ENCODE measurements around the gene RANGAP1. TPM values are rescaled to one million over a fixed set of nuclear protein-coding genes. Genes with fewer than 3 reads are reported as not detected.
A peak's percentile ranks its signal among the peaks of the same experiment; 100 is the strongest.

RANGAP1 gene
- total and polyA plus RNA-seq, 7 experiments from 2014 or later, result 22.8 to 122 (median 66.5) TPM

DNA sequence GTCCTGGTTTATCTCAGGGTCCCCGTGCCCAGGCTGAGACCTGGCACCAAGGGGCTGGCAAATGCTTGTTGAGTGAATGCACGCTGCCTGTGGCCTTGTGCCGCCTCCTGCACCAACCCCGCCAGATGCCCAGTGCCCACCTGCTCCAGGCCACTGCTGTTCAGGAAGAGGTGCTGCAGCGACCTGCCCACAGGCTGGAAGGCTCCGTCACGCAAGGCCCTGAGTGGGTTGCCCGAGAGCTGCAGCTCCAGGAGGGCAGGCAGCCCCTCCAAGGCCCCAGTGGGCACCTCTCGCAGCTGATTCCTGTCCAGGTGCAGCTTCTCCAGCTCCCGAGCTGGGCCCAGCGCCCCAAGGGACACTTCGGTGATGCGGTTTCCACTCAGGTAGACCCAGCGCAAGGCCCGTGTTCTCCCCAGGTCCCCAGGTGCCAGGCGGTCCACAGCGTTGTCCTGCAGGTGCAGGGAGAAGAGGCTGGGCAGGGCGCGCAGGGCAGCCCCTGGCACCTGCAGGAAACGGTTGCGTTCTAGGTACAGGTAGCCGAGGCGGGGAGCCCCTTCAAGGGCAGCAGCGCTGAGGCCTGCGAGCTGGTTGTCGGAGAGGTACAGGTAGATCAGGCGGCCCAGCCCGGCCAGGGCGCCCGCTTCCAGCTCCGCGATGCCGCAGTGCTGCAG is 48.8 kb downstream of the RANGAP1 start:
- H3K4me1 Mint-ChIP-seq, result peaks cover 5 to 19% (median 11%) of the 10 kb centered on the region in 7 donors
- peaks cover 0 to 11% of the 10 kb centered on the region in 2 donors for H3K4me1 ChIP-seq (ENCODE audit: control insufficient read depth in 2 of 2, insufficient read depth in 2 of 2, low read length in 2 of 2)
- H3K36me3 Mint-ChIP-seq, result no peaks in the 10 kb centered on the region
- H3K27ac Mint-ChIP-seq, result peak overlapping the region in 5 of 9 donors; percentile 24 to 63 (median 44)
- DNase-seq, result peak in 1 of 9 donors; percentile 10
- CTCF ChIA-PET, result interaction anchor here (0.8 to 2.9 kb wide), 11 partner anchors 11 to 319 kb away, joined by 3 to 59 read pairs (median 4); no protein-coding TSS in a partner anchor
- H3K27ac ChIP-seq (ENCODE audit: low read depth, low read length), result peak overlapping the region; percentile 57
- no peaks in the 10 kb centered on the region for H3K27me3 ChIP-seq (ENCODE audit: control insufficient read depth in 2 of 2, insufficient read depth in 2 of 2, low read length in 2 of 2)
- no peaks in the 10 kb centered on the region for H3K36me3 ChIP-seq (ENCODE audit: control insufficient read depth in 2 of 3, insufficient read depth in 3 of 3, low read length in 3 of 3)
- H3K4me3 Mint-ChIP-seq, result peak overlapping the region; percentile 54 to 78 (median 73)
- H3K4me3 ChIP-seq (ENCODE audit: low read length), result peak overlapping the region; percentile 10
- H3K27me3 Mint-ChIP-seq, result peaks cover 0 to 2% (median 0%) of the 10 kb centered on the region in 5 donors
- no peaks in the 10 kb centered on the region for H3K9me3 ChIP-seq (ENCODE audit: control insufficient read depth in 2 of 3, low read length in 3 of 3)
- no peak for ATAC-seq
- POLR2A ChIA-PET, result interaction anchor here (0.8 to 2.8 kb wide), 13 partner anchors 11 to 382 kb away, joined by 3 to 18 read pairs (median 4); partner anchors contain the start of genes RANGAP1, RBX1, TEF and TOB2
- intact Hi-C loops (cut with micrococcal nuclease), result loop anchor here (1.0 to 5.0 kb wide), 6 partner anchors 32 to 315 kb away; partner anchors contain the start of genes EP300 (in 1 of the 2), L3MBTL2 (in 1 of the 2) and ZC3H7B (in 1 of the 2)
- H3K9me3 Mint-ChIP-seq, result no peaks in the 10 kb centered on the region

DNA sequence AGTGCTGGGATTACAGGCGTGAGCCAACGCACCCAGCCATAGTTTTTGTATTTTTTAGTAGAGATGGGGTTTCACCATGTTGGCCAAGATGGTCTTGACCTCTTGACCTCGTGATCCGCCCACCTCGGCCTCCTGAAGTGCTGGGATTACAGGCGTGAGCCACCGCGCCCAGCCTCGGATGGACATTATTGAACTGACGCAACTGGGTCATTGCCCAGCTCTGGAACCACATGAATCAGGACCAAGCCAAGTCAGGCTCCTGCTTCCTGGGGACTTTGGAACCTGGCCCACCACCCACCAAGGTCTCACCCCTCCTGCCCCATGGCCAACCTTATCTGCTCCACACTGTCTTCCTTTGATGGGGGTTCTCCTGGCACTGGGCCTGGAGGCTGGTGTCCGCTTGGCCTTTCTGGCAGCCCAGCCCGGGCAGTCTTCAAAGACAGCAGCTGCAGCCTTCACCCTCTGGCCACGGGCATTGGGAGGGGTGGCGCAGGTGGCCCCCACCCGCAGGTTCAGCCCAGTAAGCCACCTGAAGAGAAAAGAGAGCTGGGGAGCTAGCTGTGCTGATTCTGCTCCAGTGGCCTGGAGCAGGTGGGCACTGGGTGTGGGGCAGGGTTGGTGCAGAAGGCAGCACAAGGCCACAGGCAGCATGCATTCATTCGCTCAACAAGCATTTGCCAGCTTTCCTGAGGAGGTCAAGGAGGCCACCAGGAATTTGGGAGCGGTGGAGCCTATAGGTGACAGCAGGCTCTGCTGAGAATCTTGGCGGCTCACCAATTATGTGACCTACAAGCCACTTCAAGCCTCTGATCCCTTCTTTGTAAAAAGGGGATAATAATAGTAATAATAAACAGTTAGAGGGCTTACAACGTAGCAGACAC is 50.9 kb downstream of the RANGAP1 start:
- DNase-seq, result no peak
- Mint-ChIP-seq H3K9me3 (no peaks in the 10 kb centered on the region), H3K36me3 (peaks cover 0 to 6% (median 0%) of the 10 kb centered on the region in 5 donors), H3K4me3 (no peak overlapping the region), H3K4me1 (peaks cover 5 to 16% (median 11%) of the 10 kb centered on the region in 7 donors), H3K27me3 (peaks cover 0 to 2% (median 0%) of the 10 kb centered on the region in 5 donors), H3K27ac (no peak overlapping the region)
- Histone ChIP-seq H3K36me3 (ENCODE audit: control insufficient read depth in 2 of 3, insufficient read depth in 3 of 3, low read length in 3 of 3) (peaks cover 0 to 17% (median 0%) of the 10 kb centered on the region in 3 experiments), H3K9me3 (ENCODE audit: control insufficient read depth in 2 of 3, low read length in 3 of 3) (no peaks in the 10 kb centered on the region), H3K4me1 (ENCODE audit: control insufficient read depth in 2 of 2, insufficient read depth in 2 of 2, low read length in 2 of 2) (peaks cover 0 to 11% of the 10 kb centered on the region in 2 donors), H3K4me3 (ENCODE audit: low read length) (no peak overlapping the region), H3K27me3 (ENCODE audit: control insufficient read depth in 2 of 2, insufficient read depth in 2 of 2, low read length in 2 of 2) (no peaks in the 10 kb centered on the region), H3K27ac (ENCODE audit: low read depth, low read length) (no peak overlapping the region)
- ChIA-PET POLR2A (interaction anchor here (0.7 kb wide), 1 partner anchor 12 kb away, joined by 4 read pairs; no protein-coding TSS in a partner anchor), CTCF (no interaction called here)
- ATAC-seq, result no peak
- intact Hi-C loops (cut with micrococcal nuclease), result loop anchor here (5.0 kb wide), 3 partner anchors 38 to 143 kb away; partner anchors contain the start of genes EP300 (in 1 of the 2) and ZC3H7B (in 1 of the 2)

DNA sequence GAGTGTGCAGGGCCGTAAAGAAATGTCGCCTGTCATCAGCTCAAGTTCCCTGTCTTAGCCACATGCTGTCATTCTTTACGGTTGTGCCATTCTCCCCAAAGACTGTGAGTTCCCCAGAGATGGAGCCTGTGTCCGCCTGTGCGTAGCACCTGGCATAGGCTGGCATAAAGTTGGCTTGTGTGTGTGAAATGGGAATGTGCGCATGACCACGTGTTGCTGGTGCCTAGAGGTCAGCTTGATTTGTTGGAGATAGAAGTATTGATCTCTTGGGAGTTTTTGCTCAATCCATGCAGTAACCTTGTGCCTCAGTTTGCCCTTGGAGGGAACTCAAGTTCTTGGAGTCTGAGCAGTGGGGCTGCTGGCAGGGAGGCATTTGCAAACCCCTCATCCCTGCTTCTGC is 54.6 kb downstream of the RANGAP1 start:
- Mint-ChIP-seq H3K9me3 (no peaks in the 10 kb centered on the region), H3K36me3 (peaks cover 2 to 15% (median 4%) of the 10 kb centered on the region in 5 donors), H3K4me1 (peaks cover 0 to 3% (median 0%) of the 10 kb centered on the region in 7 donors), H3K4me3 (no peak overlapping the region), H3K27ac (peak overlapping the region in 2 of 9 donors; percentile 53 to 62), H3K27me3 (no peaks in the 10 kb centered on the region)
- intact Hi-C loops (cut with micrococcal nuclease), result no loop called here
- Histone ChIP-seq H3K4me3 (ENCODE audit: low read length) (no peak overlapping the region), H3K36me3 (ENCODE audit: control insufficient read depth in 2 of 3, insufficient read depth in 3 of 3, low read length in 3 of 3) (peaks cover 0 to 47% (median 3%) of the 10 kb centered on the region in 3 experiments), H3K27me3 (ENCODE audit: control insufficient read depth in 2 of 2, insufficient read depth in 2 of 2, low read length in 2 of 2) (no peaks in the 10 kb centered on the region), H3K4me1 (ENCODE audit: control insufficient read depth in 2 of 2, insufficient read depth in 2 of 2, low read length in 2 of 2) (peaks cover 0 to 1% of the 10 kb centered on the region in 2 donors), H3K27ac (ENCODE audit: low read depth, low read length) (no peak overlapping the region), H3K9me3 (ENCODE audit: control insufficient read depth in 2 of 3, low read length in 3 of 3) (no peaks in the 10 kb centered on the region)
- ATAC-seq (no peak), DNase-seq (no peak)
- POLR2A ChIA-PET, result no interaction called here
- CTCF ChIA-PET, result no interaction called here

DNA sequence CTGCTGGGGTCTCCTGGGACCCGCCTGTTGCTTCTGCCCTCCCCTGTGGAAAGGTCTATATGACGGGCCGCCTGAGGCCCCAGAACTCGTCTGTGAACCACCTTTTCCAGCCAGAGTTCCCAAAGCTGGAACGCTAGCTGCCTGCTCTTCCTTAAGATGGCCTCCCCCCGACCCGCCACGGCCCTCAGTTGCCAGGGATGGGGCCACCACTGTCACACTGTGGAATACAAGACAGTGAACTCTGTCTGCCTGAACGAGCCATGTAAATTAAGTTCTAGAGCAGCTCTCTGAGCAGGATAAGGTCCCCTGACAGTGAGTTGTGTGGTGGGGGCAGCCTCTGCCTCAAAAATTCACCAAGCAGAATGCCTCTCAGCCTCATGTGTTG is 55.6 kb downstream of the RANGAP1 start:
- ChIA-PET CTCF (interaction anchor here (0.7 kb wide), 1 partner anchor 308 kb away, joined by 3 read pairs; no protein-coding TSS in a partner anchor), POLR2A (interaction anchor here (1.2 kb wide), 1 partner anchor 1842 kb away, joined by 3 read pairs; no protein-coding TSS in a partner anchor)
- peaks cover 0 to 57% (median 7%) of the 10 kb centered on the region in 3 experiments for H3K36me3 ChIP-seq (ENCODE audit: control insufficient read depth in 2 of 3, insufficient read depth in 3 of 3, low read length in 3 of 3)
- no peak overlapping the region for H3K27ac ChIP-seq (ENCODE audit: low read depth, low read length)
- ATAC-seq (no peak), DNase-seq (no peak)
- Mint-ChIP-seq H3K9me3 (no peaks in the 10 kb centered on the region), H3K27ac (no peak overlapping the region), H3K27me3 (no peaks in the 10 kb centered on the region), H3K4me1 (peaks cover 0 to 3% (median 0%) of the 10 kb centered on the region in 7 donors), H3K36me3 (peaks cover 2 to 16% (median 4%) of the 10 kb centered on the region in 5 donors), H3K4me3 (no peak overlapping the region)
- H3K27me3 ChIP-seq (ENCODE audit: control insufficient read depth in 2 of 2, insufficient read depth in 2 of 2, low read length in 2 of 2), result no peaks in the 10 kb centered on the region
- H3K4me3 ChIP-seq (ENCODE audit: low read length), result no peak overlapping the region
- intact Hi-C loops (cut with micrococcal nuclease), result no loop called here
- no peaks in the 10 kb centered on the region for H3K4me1 ChIP-seq (ENCODE audit: control insufficient read depth in 2 of 2, insufficient read depth in 2 of 2, low read length in 2 of 2)
- H3K9me3 ChIP-seq (ENCODE audit: control insufficient read depth in 2 of 3, low read length in 3 of 3), result no peaks in the 10 kb centered on the region

DNA sequence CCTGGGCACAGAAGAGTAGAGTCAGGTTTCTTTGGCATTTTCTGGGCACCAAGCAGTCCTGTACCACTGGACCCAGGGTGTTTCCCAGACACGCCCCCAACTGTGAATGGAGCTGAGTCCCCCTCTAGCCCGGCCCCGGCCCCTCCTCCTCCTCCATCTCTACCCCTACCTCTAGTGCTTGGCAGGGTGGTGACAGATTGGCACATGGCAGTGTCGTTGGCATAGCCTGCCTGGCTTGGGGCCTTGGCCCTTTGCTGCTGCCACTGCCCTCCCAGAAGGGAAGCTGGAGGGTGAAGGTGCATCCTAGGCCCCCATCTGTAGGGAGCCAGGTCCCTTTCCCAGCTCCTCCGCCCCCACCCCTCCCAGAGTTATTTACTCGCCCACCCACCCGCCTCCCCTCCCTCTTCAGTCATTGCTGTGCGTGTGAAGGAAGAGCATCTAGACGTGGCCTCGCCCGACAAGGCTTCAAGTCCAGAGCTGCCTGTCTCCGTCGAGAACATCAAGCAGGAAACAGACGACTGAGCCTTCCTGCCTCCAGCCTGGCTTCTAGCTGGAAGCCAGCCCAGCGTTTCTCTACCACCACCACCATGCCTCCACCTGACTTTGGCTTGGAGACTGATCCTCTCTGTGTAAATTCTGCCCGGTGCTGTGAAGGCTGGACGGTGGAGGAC is 56.1 kb downstream of the RANGAP1 start:
- Histone ChIP-seq H3K27ac (ENCODE audit: low read depth, low read length) (no peak overlapping the region), H3K36me3 (ENCODE audit: control insufficient read depth in 2 of 3, insufficient read depth in 3 of 3, low read length in 3 of 3) (peaks cover 0 to 62% (median 12%) of the 10 kb centered on the region in 3 experiments), H3K27me3 (ENCODE audit: control insufficient read depth in 2 of 2, insufficient read depth in 2 of 2, low read length in 2 of 2) (no peaks in the 10 kb centered on the region), H3K4me3 (ENCODE audit: low read length) (no peak overlapping the region), H3K4me1 (ENCODE audit: control insufficient read depth in 2 of 2, insufficient read depth in 2 of 2, low read length in 2 of 2) (no peaks in the 10 kb centered on the region), H3K9me3 (ENCODE audit: control insufficient read depth in 2 of 3, low read length in 3 of 3) (no peaks in the 10 kb centered on the region)
- Mint-ChIP-seq H3K36me3 (peaks cover 2 to 19% (median 4%) of the 10 kb centered on the region in 5 donors), H3K9me3 (no peaks in the 10 kb centered on the region), H3K27ac (peak overlapping the region in 1 of 9 donors; percentile 49), H3K27me3 (no peaks in the 10 kb centered on the region), H3K4me1 (peaks cover 0 to 3% (median 0%) of the 10 kb centered on the region in 7 donors), H3K4me3 (no peak overlapping the region)
- no peak for DNase-seq
- POLR2A ChIA-PET, result interaction anchor here (1.2 kb wide), 1 partner anchor 1841 kb away, joined by 3 read pairs; no protein-coding TSS in a partner anchor
- CTCF ChIA-PET, result no interaction called here
- no peak for ATAC-seq
- intact Hi-C loops (cut with micrococcal nuclease), result no loop called here

DNA sequence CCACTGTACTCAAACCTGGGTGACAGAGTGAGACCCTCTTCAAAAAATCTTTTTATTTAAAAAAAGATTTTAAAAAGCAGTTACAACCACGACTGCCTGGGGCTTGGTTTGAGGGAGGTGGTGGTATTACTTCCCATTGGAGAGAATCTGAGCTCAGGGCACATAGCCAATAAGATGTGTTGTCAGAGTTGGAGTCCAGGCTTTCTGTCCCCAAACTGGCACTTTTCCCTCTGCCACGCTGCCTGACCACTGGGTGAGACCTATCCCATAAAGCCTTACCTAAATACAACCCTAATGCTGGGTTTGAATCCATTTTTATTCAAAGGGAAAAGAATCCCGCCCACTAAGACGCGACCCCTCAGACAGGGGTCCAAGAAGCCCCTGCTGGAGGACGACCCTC is 56.8 kb downstream of the RANGAP1 start:
- no peaks in the 10 kb centered on the region for H3K9me3 ChIP-seq (ENCODE audit: control insufficient read depth in 2 of 3, low read length in 3 of 3)
- intact Hi-C loops (cut with micrococcal nuclease), result no loop called here
- H3K9me3 Mint-ChIP-seq, result no peaks in the 10 kb centered on the region
- no peaks in the 10 kb centered on the region for H3K27me3 Mint-ChIP-seq
- DNase-seq (no peak), ATAC-seq (no peak)
- ChIA-PET POLR2A (no interaction called here), CTCF (no interaction called here)
- H3K4me3 ChIP-seq (ENCODE audit: low read length), result no peak overlapping the region
- no peaks in the 10 kb centered on the region for H3K4me1 ChIP-seq (ENCODE audit: control insufficient read depth in 2 of 2, insufficient read depth in 2 of 2, low read length in 2 of 2)
- peaks cover 2 to 19% (median 4%) of the 10 kb centered on the region in 5 donors for H3K36me3 Mint-ChIP-seq
- H3K36me3 ChIP-seq (ENCODE audit: control insufficient read depth in 2 of 3, insufficient read depth in 3 of 3, low read length in 3 of 3), result peaks cover 0 to 68% (median 18%) of the 10 kb centered on the region in 3 experiments
- peaks cover 0 to 3% (median 0%) of the 10 kb centered on the region in 7 donors for H3K4me1 Mint-ChIP-seq
- no peak overlapping the region for H3K27ac ChIP-seq (ENCODE audit: low read depth, low read length)
- H3K27ac Mint-ChIP-seq, result no peak overlapping the region
- no peak overlapping the region for H3K4me3 Mint-ChIP-seq
- H3K27me3 ChIP-seq (ENCODE audit: control insufficient read depth in 2 of 2, insufficient read depth in 2 of 2, low read length in 2 of 2), result no peaks in the 10 kb centered on the region

All from naive thymus-derived CD4-positive, alpha-beta T cell (primary cell).